ENCODE measurements around the gene PPP4R3C.

The PPP4R3C gene

GRCh38 chrX:27438937-27439336 lies 24.2 kb downstream of the PPP4R3C start:
- Histone ChIP-seq H3K9me3 (ENCODE audit: insufficient read depth, low read depth, low read length) (no peaks in the 10 kb centered on the region), H3K4me1 (ENCODE audit: insufficient read depth, low read length) (no peaks in the 10 kb centered on the region), H3K4me3 (ENCODE audit: low read length) (no peak overlapping the region), H3K27ac (ENCODE audit: low read depth, low read length) (no peak overlapping the region), H3K36me3 (ENCODE audit: insufficient read depth, low read length) (no peaks in the 10 kb centered on the region), H3K9ac (ENCODE audit: low read depth, low read length) (no peak overlapping the region), H3K27me3 (ENCODE audit: insufficient read depth, low read length) (no peaks in the 10 kb centered on the region)
- WGBS: 95% methylated on average over 3 of the region's 3 CpGs

GRCh38 chrX:27435031-27435430 lies 28.1 kb downstream of the PPP4R3C start:
- Histone ChIP-seq H3K9ac (ENCODE audit: low read depth, low read length) (no peak overlapping the region), H3K27ac (ENCODE audit: low read depth, low read length) (no peak overlapping the region)

More at GRCh38 chrX:27435031-27435430, 28.1 kb downstream of the PPP4R3C start:
- H3K9me3 ChIP-seq (ENCODE audit: insufficient read depth, low read depth, low read length): no peaks in the 10 kb centered on the region
- H3K4me3 ChIP-seq (ENCODE audit: low read length): no peak overlapping the region
- H3K4me1 ChIP-seq (ENCODE audit: insufficient read depth, low read length): no peaks in the 10 kb centered on the region
- H3K36me3 ChIP-seq (ENCODE audit: insufficient read depth, low read length): no peaks in the 10 kb centered on the region
- no peaks in the 10 kb centered on the region for H3K27me3 ChIP-seq (ENCODE audit: insufficient read depth, low read length)

All from HUES64 (cell line).